K562 (cell line): ENCODE data around the gene HPGDS. TPM values are rescaled to one million over a fixed set of nuclear protein-coding genes. Genes with fewer than 3 reads are reported as not detected.

Experiments
- ATAC-seq: fragments of 200-7000 bp; cut with Tn5 transposase; 3 replicates; pipeline ENCODE4 v1.9.1; 2020; ENCODE audit warnings: moderate library complexity
- BruUV-seq: library from RNA; stranded (reverse); fragments of 400-500 nt; replicated peaks from 2 replicates; lab custom pipeline; 2021; lab: Mats Ljungman, UMichigan
- CTCF ChIA-PET: fragments of 300-600 bp; formaldehyde crosslinking; extraction: SDS; loops from one replicate; lab custom pipeline; 2021; ENCODE audit warnings: low intra/inter-chr PET ratio; lab: Yijun Ruan, JAX
- POLR2A ChIA-PET: fragments of 300-600, 350-650 bp; sonication (Branson Sonifier 250); formaldehyde crosslinking; extraction: SDS; loops from one replicate; lab custom pipeline; 2021; ENCODE audit warnings: antibody characterized with exemption, inconsistent platforms; lab: Yijun Ruan, JAX
- DNase-seq, 4 experiments: peaks; one replicate each; pipeline versions ENCODE4 v3.0.0 to v3.0.0-alpha.2; 2011 to 2018; ENCODE audit warnings: low spot score in 3 of 4, mixed read lengths in 3 of 4; ENCODE audit errors: extremely low read depth in 1 of 4
- FAIRE-seq: peaks from 2 replicates; lab custom pipeline; 2011; peaks lifted over from hg19 to GRCh38; lab: Jason Lieb, UNC
- H2AFZ ChIP-seq: 2 replicates; pipeline ENCODE4 v1.6.0; 2011; ENCODE audit warnings: low read depth, low read length, control low read depth, inconsistent platforms
- H3K27ac ChIP-seq: fragments of 200-600 bp; 3 replicates; pipeline ENCODE4 v1.8.0; 2011; ENCODE audit warnings: low read depth, mild to moderate bottlenecking, control low read depth, inconsistent platforms, low read length, moderate library complexity, mixed read lengths; ENCODE audit errors: extremely low read depth
- H3K27me3 ChIP-seq, 2 experiments: fragments of 300-600 bp in 1 of 2; 2 replicates in 1 of 2; 3 replicates in 1 of 2; pipeline versions ENCODE4 v1.6.0 to v1.8.0; 2011; ENCODE audit warnings: inconsistent platforms in 2 of 2, low read length in 2 of 2, mild to moderate bottlenecking in 1 of 2, mixed read lengths in 1 of 2, moderate library complexity in 1 of 2; ENCODE audit not compliant: control insufficient read depth in 2 of 2, insufficient read depth in 2 of 2
- H3K36me3 ChIP-seq: fragments of 300-600 bp; 3 replicates; pipeline ENCODE4 v1.8.0; 2011; ENCODE audit warnings: mild to moderate bottlenecking, low read length, inconsistent platforms; ENCODE audit not compliant: control insufficient read depth, insufficient read depth
- H3K4me1 ChIP-seq, 2 experiments: fragments of 200-600 bp in 1 of 2; replicated peaks in 1 of 2; 2 replicates in 1 of 2; 3 replicates in 1 of 2; pipeline versions ENCODE4 v1.5.1 to v1.8.0; 2011; ENCODE audit warnings: inconsistent platforms in 2 of 2, low read length in 2 of 2, mild to moderate bottlenecking in 1 of 2, mixed read lengths in 1 of 2, moderate library complexity in 1 of 2; ENCODE audit not compliant: control insufficient read depth in 2 of 2, insufficient read depth in 2 of 2
- H3K4me2 ChIP-seq: 2 replicates; pipeline ENCODE4 v1.6.1; 2011; ENCODE audit warnings: low read length, control low read depth, inconsistent platforms, mixed read lengths; ENCODE audit not compliant: insufficient read depth
- H3K4me3 ChIP-seq: fragments of 200-600 bp; sonication (generic), shearing (Covaris generic); 2 replicates; pipeline ENCODE4 v1.5.1; 2016; ENCODE audit warnings: control low read depth, inconsistent platforms
- H3K79me2 ChIP-seq: fragments of 200-600 bp; 3 replicates; pipeline ENCODE4 v1.8.0; 2011; ENCODE audit warnings: low read length, inconsistent platforms; ENCODE audit not compliant: control insufficient read depth, insufficient read depth
- H3K9ac ChIP-seq, 2 experiments: 2 replicates each; pipeline versions ENCODE4 v1.6.0 to v1.6.1; 2011; ENCODE audit warnings: low read depth in 2 of 2, low read length in 2 of 2, control low read depth in 1 of 2, inconsistent platforms in 1 of 2, mild to moderate bottlenecking in 1 of 2, mixed read lengths in 1 of 2; ENCODE audit not compliant: insufficient read depth in 1 of 2
- H3K9me1 ChIP-seq: one replicate; pipeline ENCODE4 v1.6.0; 2011; ENCODE audit warnings: inconsistent platforms, mild to moderate bottlenecking, low read length, moderate library complexity; ENCODE audit not compliant: control insufficient read depth, insufficient read depth
- H3K9me3 ChIP-seq: replicated peaks from 2 replicates; pipeline ENCODE4 v1.5.1; 2011; ENCODE audit warnings: low read depth, low read length, inconsistent platforms; ENCODE audit not compliant: control insufficient read depth, insufficient read depth
- H4K20me1 ChIP-seq: replicated peaks from 2 replicates; pipeline ENCODE4 v1.6.1; 2011; ENCODE audit warnings: low read length, inconsistent platforms, mixed read lengths; ENCODE audit not compliant: control insufficient read depth, insufficient read depth
- CTCF ChIP-seq, 3 experiments: IDR thresholded peaks in 2 of 3; conservative IDR thresholded peaks in 1 of 3; 2 replicates each; pipeline ENCODE4 v1.5.1; 2011 to 2012; ENCODE audit warnings: low read length in 3 of 3, mild to moderate bottlenecking in 3 of 3, control low read depth in 2 of 3, improper control_type of control experiment in 1 of 3, inconsistent platforms in 1 of 3, low read depth in 1 of 3, mixed read lengths in 1 of 3, moderate library complexity in 1 of 3; ENCODE audit not compliant: insufficient read depth in 2 of 3
- NEUROD1 ChIP-seq: fragments of 150-350 bp; IDR thresholded peaks from 2 replicates; pipeline ENCODE4 v1.6.1; 2014; ENCODE audit warnings: borderline replicate concordance, low read length, low read depth; ENCODE audit not compliant: partially characterized antibody
- PTBP1 ChIP-seq: fragments of 200-400 bp; formaldehyde crosslinking; IDR thresholded peaks from 2 replicates; pipeline ENCODE4 v1.6.1; 2017; ENCODE audit warnings: low read depth, low read length
- REST ChIP-seq, 2 experiments: fragments of 450-650 bp; formaldehyde crosslinking in 1 of 2; IDR thresholded peaks; 2 replicates each; pipeline versions ENCODE4 v1.4.0 to v1.6.1; 2014 to 2020; ENCODE audit warnings: mild to moderate bottlenecking in 2 of 2, borderline replicate concordance in 1 of 2, low read depth in 1 of 2
- TAF7 ChIP-seq: fragments of 450-650 bp; IDR thresholded peaks from 2 replicates; pipeline ENCODE4 v1.6.1; 2016; ENCODE audit warnings: missing genetic modification characterization, missing compliant biosample characterization
- TBL1XR1 ChIP-seq, 2 experiments: IDR thresholded peaks; 2 replicates each; pipeline ENCODE4 v1.6.1; 2012; ENCODE audit warnings: improper control_type of control experiment in 2 of 2, low read length in 2 of 2, mild to moderate bottlenecking in 1 of 2
- ZC3H8 ChIP-seq: fragments of 450-650 bp; IDR thresholded peaks from 2 replicates; pipeline ENCODE4 v1.6.1; 2017
- ZNF165 ChIP-seq: fragments of 250-450 bp; sonication (Bioruptor Pico); IDR thresholded peaks from 2 replicates; pipeline ENCODE4 v1.4.0; 2020; ENCODE audit warnings: borderline replicate concordance
- ZNF77 ChIP-seq: fragments of 250-450 bp; sonication (Bioruptor Pico); IDR thresholded peaks from 2 replicates; pipeline ENCODE4 v1.5.0; 2020
- WGBS: fragments of 100-300 bp; shearing (Covaris generic); methylation state at CpG from one replicate; pipeline ENCODE4 v1.1.6; 2016; ENCODE audit warnings: low coverage, mixed read lengths; ENCODE audit not compliant: insufficient coverage; ENCODE audit errors: missing lambda C conversion rate; 5-methylcytosine and 5-hydroxymethylcytosine counted together
- in situ Hi-C: fragments of 300-500 bp; cut with MboI; formaldehyde crosslinking; loops from 4 replicates; pipeline ENCODE4 v1.15.0; 2018; ENCODE audit warnings: inconsistent platforms, mixed read lengths
- intact Hi-C: fragments of 100-400 bp; cut with micrococcal nuclease; formaldehyde crosslinking; loops from 2 replicates; pipeline ENCODE4 v1.14.2; 2022
- polyA plus RNA-seq, 8 experiments: library from polyadenylated mRNA; depleted of rRNA in 4 of 8; stranded (reverse) in 5 of 8; unstranded in 3 of 8; fragments of >200 nt; fragmentation: Nextera tagmentation in 2 of 8; fragmentation: Illumina TruSeq in 1 of 8; extraction: Ambion mirVana in 2 of 8; extraction: Trizol in 1 of 8; gene quantifications; 2 replicates each; pipeline versions ENCODE4 v1.2.1 to v1.2.3, GENCODE V29; 2011 to 2014; ENCODE audit warnings: inconsistent platforms in 1 of 8, missing spikeins in 1 of 8
- total RNA-seq, 7 experiments: library from RNA; depleted of rRNA in 6 of 7; stranded (reverse); fragments of >200 nt in 6 of 7; fragmentation: Illumina TruSeq in 2 of 7; extraction: Trizol in 2 of 7; gene quantifications; 2 replicates each; pipeline versions ENCODE4 v1.2.1 to v1.2.3, GENCODE V29; 2011 to 2021; ENCODE audit warnings: low replicate concordance in 1 of 7
- TF ChIP-seq, protein P1 (sequence below): sonication (generic); formaldehyde crosslinking; IDR thresholded peaks from 2 replicates; pipeline ENCODE4 v1.4.0; 2020; ENCODE audit warnings: mild to moderate bottlenecking, missing genetic modification reagents

Gene HPGDS
- total and polyA plus RNA-seq, 9 of the 15 experiments (the other 6 are each of a cell fraction or from before 2014, with no cell fraction given), result 0.07 to 0.36 (median 0.14) TPM; not detected in 4

GRCh38 chr4:94373752-94374151 is 31.1 kb upstream of the HPGDS start:
- BruUV-seq, result no TSS peak
- ChIA-PET CTCF (no interaction called here), POLR2A (interaction anchor here (0.6 kb wide), 1 partner anchor 409 kb away, joined by 3 read pairs; no protein-coding TSS in a partner anchor)
- no peak for ATAC-seq
- H3K36me3 ChIP-seq, result no peaks in the 10 kb centered on the region
- no peak for FAIRE-seq
- H3K9ac ChIP-seq, result no peak overlapping the region
- no peaks in the 10 kb centered on the region for H3K79me2 ChIP-seq
- H3K27ac ChIP-seq, result no peak overlapping the region
- H3K9me1 ChIP-seq, result no peaks in the 10 kb centered on the region
- intact Hi-C loops, result no loop called here
- H3K27me3 ChIP-seq, result no peaks in the 10 kb centered on the region
- H3K9me3 ChIP-seq, result no peaks in the 10 kb centered on the region
- DNase-seq, result no peak
- in situ Hi-C loops, result no loop called here
- H3K4me2 ChIP-seq, result no peak overlapping the region
- H2AFZ ChIP-seq, result no peak overlapping the region
- peaks cover 0 to 7% of the 10 kb centered on the region in 2 experiments; a peak in 1 of 5 replicates for H3K4me1 ChIP-seq
- no peaks in the 10 kb centered on the region for H4K20me1 ChIP-seq
- no peak overlapping the region for H3K4me3 ChIP-seq
- 41% methylated on average over 3 of the region's 3 CpGs for WGBS
- no peak for TF ChIP-seq REST (IDR thresholded peaks at IDR 0.05; ENCODE audit: borderline replicate concordance)
- no peak for TF ChIP-seq REST (CRISPR knock-in tag; IDR thresholded peaks at IDR 0.05; ENCODE audit: low read depth)
- no peak for TF ChIP-seq CTCF (IDR thresholded peaks at IDR 0.05 in 2 of 3, conservative IDR thresholded peaks at IDR 0.05 in 1 of 3; ENCODE audit: insufficient read depth in 2 of 3, low read depth in 1 of 3, low read length in 3 of 3)
- no peak for TF ChIP-seq TBL1XR1 (IDR thresholded peaks at IDR 0.05; ENCODE audit: low read length in 2 of 2)
- TF ChIP-seq, protein P1, sequence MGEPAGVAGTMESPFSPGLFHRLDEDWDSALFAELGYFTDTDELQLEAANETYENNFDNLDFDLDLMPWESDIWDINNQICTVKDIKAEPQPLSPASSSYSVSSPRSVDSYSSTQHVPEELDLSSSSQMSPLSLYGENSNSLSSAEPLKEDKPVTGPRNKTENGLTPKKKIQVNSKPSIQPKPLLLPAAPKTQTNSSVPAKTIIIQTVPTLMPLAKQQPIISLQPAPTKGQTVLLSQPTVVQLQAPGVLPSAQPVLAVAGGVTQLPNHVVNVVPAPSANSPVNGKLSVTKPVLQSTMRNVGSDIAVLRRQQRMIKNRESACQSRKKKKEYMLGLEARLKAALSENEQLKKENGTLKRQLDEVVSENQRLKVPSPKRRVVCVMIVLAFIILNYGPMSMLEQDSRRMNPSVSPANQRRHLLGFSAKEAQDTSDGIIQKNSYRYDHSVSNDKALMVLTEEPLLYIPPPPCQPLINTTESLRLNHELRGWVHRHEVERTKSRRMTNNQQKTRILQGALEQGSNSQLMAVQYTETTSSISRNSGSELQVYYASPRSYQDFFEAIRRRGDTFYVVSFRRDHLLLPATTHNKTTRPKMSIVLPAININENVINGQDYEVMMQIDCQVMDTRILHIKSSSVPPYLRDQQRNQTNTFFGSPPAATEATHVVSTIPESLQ (CRISPR knock-in tag), result no peak
- TF ChIP-seq NEUROD1, result no peak
- no peak for TF ChIP-seq ZC3H8
- TF ChIP-seq ZNF165 (CRISPR knock-in tag), result no peak
- TF ChIP-seq TAF7, result no peak
- TF ChIP-seq ZNF77 (CRISPR knock-in tag), result no peak
- TF ChIP-seq PTBP1, result no peak
